Measurements from ENCODE around the gene ANO4.

ANO4 gene

DNA sequence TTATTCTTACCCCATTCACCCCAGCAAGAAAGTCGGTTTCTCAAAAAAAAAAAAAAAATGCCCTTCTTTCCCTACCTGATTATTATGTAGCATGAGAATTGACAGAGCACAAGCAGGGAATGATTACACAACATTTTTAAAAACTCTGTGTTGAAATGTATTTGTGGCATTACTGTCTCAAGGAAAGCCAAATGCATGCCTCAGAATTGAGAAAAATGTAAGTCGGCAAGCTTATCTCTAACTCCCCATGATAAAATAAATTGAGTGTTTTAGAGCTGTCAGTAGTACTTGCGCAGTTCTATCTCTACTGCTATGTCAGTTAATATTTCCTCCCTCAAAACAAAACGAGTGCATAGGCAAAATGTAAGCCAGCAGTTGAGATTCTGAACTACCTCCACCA, 25.7 kb downstream of the ANO4 start:
- DNase-seq: no peak

DNA sequence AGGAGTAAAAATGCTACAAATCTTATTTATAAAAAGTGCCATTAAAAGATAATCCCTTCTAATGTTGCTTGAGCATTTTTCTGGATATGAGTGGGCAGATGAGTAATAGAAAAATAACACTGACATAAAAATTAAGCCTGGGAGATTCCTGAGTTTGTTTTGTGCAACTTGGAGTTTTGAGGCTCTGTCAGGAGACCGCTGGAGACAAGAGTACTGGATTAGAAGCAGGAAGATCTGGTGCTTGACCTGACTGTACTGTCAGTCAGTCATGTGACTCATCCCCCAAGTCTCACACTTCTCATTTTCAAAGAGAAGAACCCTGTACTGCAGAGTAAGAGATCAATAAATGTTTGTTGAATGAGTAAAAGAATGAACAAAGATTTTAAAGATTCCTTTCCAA, 29.4 kb downstream of the ANO4 start:
- no peak for DNase-seq

- DNase-seq: no peak
Observed at GRCh38 chr12:100824476-100824875, 29.9 kb downstream of the ANO4 start.

- DNase-seq: no peak
Observed at GRCh38 chr12:100826323-100826722, 31.7 kb downstream of the ANO4 start.

DNA sequence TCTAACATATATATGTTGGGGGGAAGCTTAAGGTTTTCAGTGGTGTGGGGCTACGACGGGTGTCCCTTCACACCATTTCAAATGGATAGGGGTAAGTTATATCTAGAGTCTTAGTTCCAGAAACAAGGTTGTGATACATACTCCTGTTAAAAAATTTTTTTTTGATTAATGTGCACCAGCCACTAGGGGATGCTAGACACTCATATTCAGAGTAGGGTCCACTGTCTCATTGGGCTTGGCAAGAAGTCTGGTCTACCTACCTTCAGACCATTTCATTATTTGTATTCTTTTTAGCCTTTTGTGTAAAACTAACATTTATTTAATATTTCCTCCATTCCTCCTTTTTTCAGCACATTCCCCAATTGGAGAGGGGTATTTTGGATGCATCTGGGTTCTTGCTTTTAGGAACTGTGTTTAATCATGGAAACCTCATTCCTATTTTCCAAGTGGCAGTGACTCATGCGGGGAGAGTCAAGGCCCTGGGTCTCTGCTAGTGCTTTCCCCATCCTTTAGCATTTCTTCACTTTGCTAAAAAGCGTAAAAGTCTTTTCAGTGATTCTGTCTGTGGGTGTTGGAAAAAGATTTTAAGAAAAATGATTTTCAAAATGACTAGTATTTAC, 33.4 kb downstream of the ANO4 start:
- no peak for DNase-seq

DNA sequence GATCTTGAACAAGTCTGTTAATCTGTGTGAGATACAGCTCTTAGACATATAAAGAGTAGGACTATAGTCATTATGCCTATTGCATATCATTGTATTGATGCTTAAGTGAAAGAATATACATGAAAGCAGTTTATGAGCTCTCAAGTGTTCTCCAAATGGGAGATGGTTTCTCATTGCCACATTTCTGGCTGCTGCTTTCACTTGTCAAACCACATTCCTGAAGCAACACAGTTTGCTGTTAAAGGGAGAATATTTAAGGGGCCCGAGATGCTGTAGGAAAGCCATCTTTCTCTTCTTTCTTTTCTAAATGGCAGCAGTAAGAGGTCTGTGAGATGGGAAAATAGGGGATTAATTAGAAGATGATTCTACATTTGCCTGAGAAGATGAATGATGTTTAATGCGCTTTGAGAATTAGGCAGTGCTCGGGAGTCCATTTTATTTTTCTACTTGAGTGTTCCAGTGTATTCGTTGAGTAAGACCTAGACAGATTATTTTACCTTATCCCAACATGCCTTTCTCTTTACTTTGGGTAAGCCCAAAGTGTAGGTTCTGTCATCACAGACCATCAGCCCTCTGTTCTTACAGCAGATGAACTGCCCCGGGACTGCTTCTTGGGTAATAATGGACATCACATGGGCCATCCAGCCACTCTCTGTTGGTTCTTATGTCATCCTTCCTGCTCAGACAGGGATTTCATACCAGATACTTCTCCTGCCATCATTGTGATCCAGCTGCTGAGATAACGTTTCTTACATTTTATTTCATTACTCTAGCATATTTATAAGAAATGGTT, 35.6 kb downstream of the ANO4 start:
- no peak for DNase-seq

GRCh38 chr12:100833282-100833681, 38.7 kb downstream of the ANO4 start:
- DNase-seq: no peak

DNA sequence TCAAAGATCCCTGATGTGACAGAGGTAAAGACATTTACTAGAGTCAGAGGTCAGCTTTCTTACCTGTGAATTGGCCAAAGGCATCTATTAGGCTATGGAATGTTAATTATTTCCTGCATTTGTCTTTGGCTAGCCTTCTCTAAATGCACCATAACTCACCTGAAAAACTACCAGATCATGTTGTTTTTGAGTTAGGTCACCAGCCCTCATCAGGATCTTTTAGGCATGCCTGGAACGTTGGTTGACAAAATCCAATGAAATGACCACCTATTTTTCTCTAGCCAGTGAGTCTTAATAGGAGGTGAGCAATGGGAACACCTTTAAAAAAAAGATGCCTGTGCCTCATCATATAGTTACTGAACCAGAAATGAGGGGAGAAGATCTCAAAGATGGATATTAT, 46.2 kb downstream of the ANO4 start:
- DNase-seq: no peak

GRCh38 chr12:100842156-100842555, 47.6 kb downstream of the ANO4 start:
- no peak for DNase-seq

- DNase-seq: no peak
Observed at GRCh38 chr12:100843061-100843460, 48.5 kb downstream of the ANO4 start.

DNA sequence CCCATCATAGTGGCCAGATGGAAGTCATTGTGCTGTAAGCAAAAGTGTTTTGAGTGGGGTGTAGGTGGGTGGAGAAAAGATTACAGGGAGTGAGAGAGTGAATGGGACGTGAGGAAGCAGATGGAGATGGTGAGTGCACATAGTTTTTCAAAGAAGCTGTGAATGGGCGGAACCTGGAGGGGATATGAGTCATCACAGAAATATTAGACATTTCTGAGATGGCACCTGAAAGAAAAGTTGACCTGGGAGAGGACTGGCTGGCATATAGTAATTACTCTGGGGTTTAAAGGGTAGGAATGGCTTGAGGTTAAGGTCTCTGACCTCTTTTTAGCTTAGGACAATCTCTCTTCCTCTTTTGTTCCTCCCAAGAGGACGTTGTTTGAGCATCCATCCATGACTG, 50.5 kb downstream of the ANO4 start:
- no peak for DNase-seq

DNA sequence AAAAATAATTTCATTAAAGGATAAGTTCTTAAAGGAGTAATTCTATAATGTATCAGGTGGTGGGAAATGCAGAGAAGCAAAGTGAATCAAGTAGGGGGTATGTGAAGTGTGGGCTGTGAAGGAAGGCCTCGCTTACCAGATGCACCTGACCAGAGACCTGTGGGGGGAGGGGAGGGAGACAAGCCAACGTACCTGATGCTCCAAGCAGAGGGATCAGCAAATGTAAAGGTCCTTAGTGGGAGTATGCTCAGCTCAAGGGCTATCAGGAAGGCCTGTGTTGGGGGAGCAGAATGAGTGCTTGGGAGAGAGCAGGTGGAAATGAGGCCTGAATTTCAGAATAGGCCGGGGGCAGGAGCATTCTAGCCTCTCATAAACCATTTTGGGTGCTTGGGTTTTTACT, 57.1 kb downstream of the ANO4 start:
- no peak for DNase-seq

GRCh38 chr12:100857418-100857817, 62.8 kb downstream of the ANO4 start:
- DNase-seq: no peak

DNA sequence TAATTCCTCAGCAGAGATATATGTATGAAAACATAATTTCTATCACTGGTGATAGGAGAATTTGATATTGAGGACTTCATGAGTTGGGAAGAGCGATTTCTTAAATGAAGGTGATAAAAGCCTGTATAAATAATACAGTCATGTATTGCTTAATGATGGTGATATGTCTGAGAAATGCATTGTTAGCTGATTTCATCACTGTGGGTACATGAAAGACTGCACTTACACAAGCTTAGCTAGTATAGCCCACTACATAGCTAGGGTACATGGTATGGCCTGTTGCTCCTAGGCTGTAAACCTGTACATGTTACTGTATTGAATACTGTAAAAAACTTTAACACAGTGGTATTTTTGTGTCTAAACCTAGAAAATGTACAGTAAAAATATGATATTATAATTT, 63.4 kb downstream of the ANO4 start:
- no peak for DNase-seq

DNA sequence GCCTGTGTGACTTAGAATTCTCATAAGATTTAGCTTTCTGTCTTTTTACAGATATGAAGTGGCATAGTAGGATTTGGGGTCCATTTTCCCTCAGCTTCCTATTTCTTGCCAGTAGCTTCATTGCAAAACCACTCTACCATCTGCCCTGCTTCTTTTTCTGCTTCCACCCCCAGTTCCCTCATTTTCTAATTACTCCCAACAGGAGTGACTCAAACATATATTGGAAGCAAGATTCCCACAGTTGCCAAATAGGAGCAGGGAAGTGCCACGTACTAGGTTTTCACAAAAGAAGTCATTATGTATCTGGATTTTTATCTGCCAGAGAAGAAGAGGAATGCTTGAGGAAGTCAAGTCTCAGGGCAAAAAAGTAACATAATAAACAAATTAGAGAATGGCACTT, 64.1 kb downstream of the ANO4 start:
- no peak for DNase-seq

DNA sequence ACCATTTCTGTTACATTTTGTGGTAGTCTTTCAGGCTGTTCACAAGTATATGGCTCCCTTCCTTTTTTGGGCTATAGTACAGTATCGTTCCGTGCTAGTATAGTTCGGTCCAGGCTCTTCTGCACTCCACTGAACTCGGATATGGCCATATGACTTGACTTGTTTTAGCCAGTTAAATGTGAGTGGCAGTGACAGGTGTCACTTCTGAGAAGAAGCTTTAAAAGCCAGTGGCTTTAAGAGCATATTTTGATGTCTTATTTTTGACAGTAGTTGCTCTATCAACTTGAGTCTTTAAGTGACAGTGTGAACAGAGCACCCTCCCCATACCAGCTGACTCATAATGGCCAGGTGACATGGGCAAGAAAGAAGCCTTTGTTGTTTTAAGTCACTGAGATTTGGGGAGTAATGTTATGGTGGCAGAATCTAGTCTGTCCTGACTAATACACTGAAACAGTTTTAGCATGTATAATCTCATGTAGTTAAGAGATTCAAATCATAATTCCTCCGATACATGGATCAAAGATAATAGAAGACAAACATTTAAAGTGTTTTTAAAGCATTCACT, 64.6 kb downstream of the ANO4 start:
- no peak for DNase-seq

GRCh38 chr12:100860611-100861010, 66.0 kb downstream of the ANO4 start:
- DNase-seq: no peak

DNA sequence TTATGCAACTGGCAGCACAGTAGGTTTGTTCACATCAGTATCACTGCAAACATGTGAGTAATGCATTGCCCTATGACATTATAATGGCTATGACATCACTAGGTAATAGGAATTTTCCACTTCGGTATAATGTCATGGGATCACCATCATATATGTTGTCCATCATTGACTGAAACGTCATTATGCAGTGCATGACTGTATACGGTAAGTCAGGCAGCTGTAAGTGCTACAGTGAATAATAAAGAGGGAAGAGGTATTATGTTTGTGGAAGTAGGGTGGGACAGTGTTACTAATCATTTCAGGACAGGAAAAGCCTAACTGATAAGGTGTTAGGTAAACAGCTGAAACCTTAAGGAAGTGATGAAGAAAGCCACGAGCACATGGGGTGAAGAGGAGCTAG, 68.1 kb downstream of the ANO4 start:
- DNase-seq: no peak

- no peak for DNase-seq
Observed at GRCh38 chr12:100864366-100864765, 69.8 kb downstream of the ANO4 start.

DNA sequence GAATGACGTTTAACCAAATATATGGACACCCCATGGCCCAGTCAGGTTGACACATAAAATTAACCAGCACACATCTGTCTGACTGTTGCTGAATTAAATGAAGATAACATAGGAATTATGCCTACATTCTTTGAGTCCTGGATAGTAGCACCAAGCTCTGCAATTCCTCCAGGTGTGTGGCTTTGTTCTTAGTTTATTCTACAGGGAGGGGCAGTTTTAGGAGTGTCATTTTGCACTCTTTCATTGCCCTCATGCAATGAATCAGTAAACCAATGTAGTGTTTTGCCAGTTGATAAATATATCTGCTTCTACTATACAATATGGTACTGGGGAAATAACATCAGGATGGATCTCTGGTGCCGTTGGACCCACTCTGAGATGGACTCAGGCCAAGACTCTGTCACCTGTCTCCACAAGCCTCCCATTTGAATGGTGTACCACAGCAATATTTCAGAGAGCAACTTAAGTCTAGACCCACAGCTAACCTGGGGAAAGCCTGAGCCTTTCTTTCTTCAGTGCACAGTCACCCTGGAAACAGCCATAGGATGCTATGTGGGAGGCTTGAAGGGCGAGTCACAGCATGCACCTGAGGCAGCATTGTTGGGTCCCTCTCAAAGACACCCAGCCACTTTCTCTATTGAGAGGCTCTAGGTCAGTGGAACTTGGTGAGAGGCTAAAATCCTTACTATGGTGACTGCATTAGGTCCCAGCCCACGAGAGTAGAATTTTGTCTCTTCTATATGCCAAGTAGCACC, 73.2 kb downstream of the ANO4 start:
- no peak for DNase-seq

- DNase-seq: no peak
Observed at GRCh38 chr12:100868487-100868886, 73.9 kb downstream of the ANO4 start.

DNA sequence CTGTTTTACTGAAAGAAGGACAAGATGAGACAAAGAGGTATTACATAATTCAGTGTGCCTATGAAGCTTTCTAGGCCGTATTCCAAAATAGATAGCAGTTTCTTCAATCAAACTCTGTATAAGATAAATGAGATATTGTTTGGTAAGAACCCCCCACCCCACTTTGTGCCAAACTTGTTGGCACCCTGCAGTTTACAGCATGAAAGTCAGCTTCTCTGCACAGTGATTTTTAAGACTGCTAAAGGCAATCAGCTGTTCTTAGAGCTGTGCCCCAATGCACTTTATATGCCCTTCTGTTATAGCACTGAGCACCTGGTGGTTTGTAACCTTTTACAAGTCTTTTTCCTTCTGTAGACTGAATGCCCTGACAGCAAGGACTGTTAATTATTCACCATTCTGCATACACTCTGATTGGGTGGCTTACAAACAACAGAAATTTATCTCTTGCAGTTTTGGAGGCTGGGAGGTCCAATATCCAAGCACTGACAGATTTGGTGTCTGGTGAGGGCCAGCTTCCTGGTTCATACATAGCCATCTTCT, 76.7 kb downstream of the ANO4 start:
- DNase-seq: no peak

GRCh38 chr12:100875156-100875555, 80.6 kb downstream of the ANO4 start:
- no peak for DNase-seq

DNA sequence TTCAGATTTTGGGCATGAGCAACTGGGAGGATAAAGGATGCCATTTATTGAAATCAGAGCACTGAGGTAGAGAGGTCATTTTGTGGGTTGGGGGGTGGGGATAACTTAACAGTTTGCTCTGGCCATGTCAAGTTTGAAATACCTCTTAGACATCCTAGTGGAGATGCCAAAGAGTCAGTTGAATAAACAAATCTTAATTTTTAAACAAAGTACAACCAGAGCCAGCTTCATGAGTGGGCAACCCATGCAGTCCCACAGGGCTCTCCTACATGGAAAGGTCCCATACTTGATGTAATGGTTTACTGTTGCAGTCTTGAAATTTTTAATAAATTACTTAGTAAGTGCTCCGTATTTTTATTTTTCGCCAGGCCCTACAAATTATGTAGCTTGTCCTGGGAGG, 81.2 kb downstream of the ANO4 start:
- DNase-seq: no peak
